ENCODE measurements around the gene KMT2C.

DNA sequence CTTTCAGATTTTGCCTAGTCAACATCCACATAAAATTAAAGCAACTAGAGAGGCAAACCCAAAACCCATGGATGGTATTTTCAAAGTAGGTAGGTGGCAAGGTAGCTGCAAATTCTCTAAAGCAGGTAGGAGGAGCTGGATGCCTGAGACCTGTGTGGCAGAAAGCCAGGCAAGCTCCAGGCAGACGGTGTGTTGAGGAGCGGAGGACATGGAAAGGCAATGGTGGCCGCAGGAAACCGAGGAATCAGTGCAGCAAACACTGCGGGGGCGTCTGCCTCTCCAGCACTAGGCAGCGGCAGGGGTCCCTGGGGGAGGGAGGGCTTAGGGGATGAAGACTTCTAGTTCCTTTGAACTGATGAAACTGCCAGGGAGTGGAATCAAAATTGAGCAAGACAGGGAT lies 309.1 kb downstream of the KMT2C start:
- TF ChIP-seq, protein P1, sequence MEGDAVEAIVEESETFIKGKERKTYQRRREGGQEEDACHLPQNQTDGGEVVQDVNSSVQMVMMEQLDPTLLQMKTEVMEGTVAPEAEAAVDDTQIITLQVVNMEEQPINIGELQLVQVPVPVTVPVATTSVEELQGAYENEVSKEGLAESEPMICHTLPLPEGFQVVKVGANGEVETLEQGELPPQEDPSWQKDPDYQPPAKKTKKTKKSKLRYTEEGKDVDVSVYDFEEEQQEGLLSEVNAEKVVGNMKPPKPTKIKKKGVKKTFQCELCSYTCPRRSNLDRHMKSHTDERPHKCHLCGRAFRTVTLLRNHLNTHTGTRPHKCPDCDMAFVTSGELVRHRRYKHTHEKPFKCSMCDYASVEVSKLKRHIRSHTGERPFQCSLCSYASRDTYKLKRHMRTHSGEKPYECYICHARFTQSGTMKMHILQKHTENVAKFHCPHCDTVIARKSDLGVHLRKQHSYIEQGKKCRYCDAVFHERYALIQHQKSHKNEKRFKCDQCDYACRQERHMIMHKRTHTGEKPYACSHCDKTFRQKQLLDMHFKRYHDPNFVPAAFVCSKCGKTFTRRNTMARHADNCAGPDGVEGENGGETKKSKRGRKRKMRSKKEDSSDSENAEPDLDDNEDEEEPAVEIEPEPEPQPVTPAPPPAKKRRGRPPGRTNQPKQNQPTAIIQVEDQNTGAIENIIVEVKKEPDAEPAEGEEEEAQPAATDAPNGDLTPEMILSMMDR (IDR thresholded peaks at IDR 0.05) = no peak
- no peak for TF ChIP-seq POLR2A (IDR thresholded peaks at IDR 0.05)

Measured in thyroid gland (tissue), 4 donors.